Medulla oblongata (tissue), 1 donor: Measurements from ENCODE around the gene TMEM205.

Source experiments
- DNase-seq: peaks from one replicate; pipeline ENCODE4 v3.0.0-alpha.2; 2015; ENCODE audit errors: extremely low spot score

TMEM205 gene

GRCh38 chr19:11299946-11300810 is 45.9 kb downstream of the TMEM205 start:
- DNase-seq: no peak

DNA sequence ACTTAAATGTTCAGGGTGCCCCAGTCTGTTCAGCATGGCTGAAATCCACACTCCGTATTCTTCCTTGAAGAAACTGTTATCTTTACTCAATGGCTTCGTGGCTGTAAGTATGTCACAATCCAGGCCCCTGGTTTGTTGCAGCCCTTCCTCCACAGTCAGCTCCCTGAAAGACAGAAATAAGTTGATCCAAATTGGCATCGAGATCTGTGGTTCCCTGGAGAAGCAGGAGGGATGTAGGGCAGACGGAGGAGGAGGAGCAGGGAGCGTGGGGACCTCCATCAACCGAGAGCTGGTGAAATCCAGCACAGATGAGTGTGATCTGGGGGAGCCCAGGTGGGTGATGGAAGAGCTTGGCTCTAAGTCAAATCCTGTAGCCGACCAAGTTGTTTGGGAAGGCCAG is 49.8 kb downstream of the TMEM205 start:
- DNase-seq: no peak

- DNase-seq: no peak
These were observed 50.3 kb downstream of the TMEM205 start, which contains the start of gene TSPAN16 for GRCh38 chr19:11295665-11296245. Gene TSPAN16, plus strand, starts transcription at chr19:11296160. Its CDS starts 138 bp downstream, at chr19:11296298.

- no peak for DNase-seq
These were observed 50.9 kb downstream of the TMEM205 start for GRCh38 chr19:11295180-11295579.

GRCh38 chr19:11293433-11294389 is 52.4 kb downstream of the TMEM205 start:
- DNase-seq: peak; percentile 91
